Activated CD8-positive, alpha-beta T cell treated with anti-CD3 and anti-CD28 coated beads for 36 hours (primary cell): ENCODE measurements around the gene DENND6B. TPM values are rescaled to one million over a fixed set of nuclear protein-coding genes. Genes with fewer than 3 reads are reported as not detected.
"Not testable (repeated sequence)": the region's sequence is repeated elsewhere in the genome, so short reads cannot be mapped to it uniquely, and the experiment has no call there.

Experiments used
- ATAC-seq: fragments of 200-7000 bp; cut with Tn5 transposase; one replicate; pipeline ENCODE4 v1.10.0; 2021; ENCODE audit warnings: mild to moderate bottlenecking, moderate library complexity
- CTCF ChIA-PET: fragments of 350-600 bp; sonication (Branson Sonifier 250); formaldehyde crosslinking; loops from one replicate; lab custom pipeline; 2021; ENCODE audit warnings: antibody characterized with exemption; lab: Charles Lee
- POLR2A ChIA-PET: fragments of 350-600 bp; sonication (Branson Sonifier 250); formaldehyde crosslinking; loops from one replicate; lab custom pipeline; 2021; ENCODE audit warnings: antibody characterized with exemption; lab: Charles Lee
- DNase-seq: peaks from one replicate; pipeline ENCODE4 v3.0.0-alpha.2; 2020
- H3K27ac Mint-ChIP-seq: one replicate; pipeline ENCODE4 v1.8.0; 2021; ENCODE audit warnings: mild to moderate bottlenecking, mixed read lengths
- H3K27me3 Mint-ChIP-seq: one replicate; pipeline ENCODE4 v1.8.0; 2021; ENCODE audit warnings: mixed read lengths
- H3K36me3 Mint-ChIP-seq: one replicate; pipeline ENCODE4 v1.8.0; 2021; ENCODE audit warnings: low read depth, mixed read lengths
- H3K4me1 Mint-ChIP-seq: one replicate; pipeline ENCODE4 v1.8.0; 2021; ENCODE audit warnings: low read depth, mixed read lengths
- H3K4me3 Mint-ChIP-seq: one replicate; pipeline ENCODE4 v1.8.0; 2021; ENCODE audit warnings: mild to moderate bottlenecking, moderate library complexity, mixed read lengths
- H3K9me3 Mint-ChIP-seq: one replicate; pipeline ENCODE4 v1.8.0; 2021; ENCODE audit warnings: mixed read lengths
- CTCF ChIP-seq: fragments of 200-600 bp; IDR thresholded peaks from one replicate; pipeline ENCODE4 v1.8.0; 2022; ENCODE audit warnings: antibody characterized with exemption, mild to moderate bottlenecking
- intact Hi-C: fragments of 100-400 bp; cut with micrococcal nuclease; formaldehyde crosslinking; loops from one replicate; pipeline ENCODE4 v1.10.0; 2022
- total RNA-seq, 2 experiments: library from RNA; stranded (reverse); gene quantifications; one replicate each; pipeline ENCODE4 v1.2.3, GENCODE V29; 2021

Gene DENND6B
- total RNA-seq, 2 experiments from 2014 or later: 4.6 to 5.3 TPM

- no peaks in the 10 kb centered on the region for H3K36me3 Mint-ChIP-seq
- intact Hi-C loops: loop anchor here (5.0 kb wide), 1 partner anchor 52 kb away; the partner anchor contains the start of gene DENND6B
- no peak overlapping the region for H3K27ac Mint-ChIP-seq
- no peaks in the 10 kb centered on the region for H3K9me3 Mint-ChIP-seq
- H3K4me1 Mint-ChIP-seq: peaks cover 2% of the 10 kb centered on the region
- H3K4me3 Mint-ChIP-seq: no peak overlapping the region
- no peak for ATAC-seq
- TF ChIP-seq CTCF: no peak
- no peak for DNase-seq
- ChIA-PET CTCF (interaction anchor here (0.6 to 2.7 kb wide), 10 partner anchors 18 to 435 kb away, joined by 3 to 27 read pairs (median 6); partner anchors contain the start of gene DENND6B), POLR2A (no interaction called here)
- peaks cover 9% of the 10 kb centered on the region for H3K27me3 Mint-ChIP-seq
These were observed 51.4 kb downstream of the DENND6B start for GRCh38 chr22:50275181-50276055.

- ATAC-seq (no peak), DNase-seq (no peak)
- Mint-ChIP-seq H3K4me3 (no peak overlapping the region), H3K27me3 (peaks cover 9% of the 10 kb centered on the region), H3K9me3 (no peaks in the 10 kb centered on the region), H3K36me3 (no peaks in the 10 kb centered on the region), H3K4me1 (peaks cover 2% of the 10 kb centered on the region), H3K27ac (no peak overlapping the region)
- CTCF ChIA-PET: interaction anchor here (0.7 to 6.1 kb wide), 4 partner anchors 30 to 67 kb away, joined by 3 to 44 read pairs (median 24); partner anchors contain the start of gene DENND6B
- POLR2A ChIA-PET: no interaction called here
- no peak for TF ChIP-seq CTCF
- intact Hi-C loops: loop anchor here (5.0 kb wide), 2 partner anchors 53 to 68 kb away; partner anchors contain the start of genes DENND6B and PPP6R2
These were observed 52.0 kb downstream of the DENND6B start for GRCh38 chr22:50274771-50275170.

GRCh38 chr22:50274311-50274710 is 52.5 kb downstream of the DENND6B start:
- H3K27ac Mint-ChIP-seq: no peak overlapping the region
- no peak for TF ChIP-seq CTCF
- peaks cover 9% of the 10 kb centered on the region for H3K27me3 Mint-ChIP-seq

GRCh38 chr22:50273781-50274180 is 53.0 kb downstream of the DENND6B start:
- H3K27me3 Mint-ChIP-seq, H3K27ac Mint-ChIP-seq, H3K9me3 Mint-ChIP-seq, POLR2A ChIA-PET, H3K4me1 Mint-ChIP-seq, ATAC-seq, H3K4me3 Mint-ChIP-seq, DNase-seq, H3K36me3 Mint-ChIP-seq: not testable (repeated sequence)
- intact Hi-C loops: loop anchor here (5.0 kb wide), 1 partner anchor 69 kb away; the partner anchor contains the start of gene PPP6R2
- CTCF ChIA-PET: interaction anchor here (1.0 to 6.1 kb wide), 4 partner anchors 31 to 347 kb away, joined by 3 to 44 read pairs (median 4); partner anchors contain the start of gene DENND6B

More at GRCh38 chr22:50274311-50274710, 52.5 kb downstream of the DENND6B start:
- H3K4me3 Mint-ChIP-seq: no peak overlapping the region
- ATAC-seq (peak; percentile 20), DNase-seq (peak; percentile 69)
- intact Hi-C loops: loop anchor here (5.0 kb wide), 1 partner anchor 68 kb away; the partner anchor contains the start of gene PPP6R2
- ChIA-PET POLR2A (no interaction called here), CTCF (interaction anchor here (0.7 to 6.1 kb wide), 4 partner anchors 30 to 67 kb away, joined by 3 to 44 read pairs (median 13); partner anchors contain the start of gene DENND6B)
- peaks cover 4% of the 10 kb centered on the region for H3K4me1 Mint-ChIP-seq
- H3K36me3 Mint-ChIP-seq: no peaks in the 10 kb centered on the region
- no peaks in the 10 kb centered on the region for H3K9me3 Mint-ChIP-seq

- not testable (repeated sequence) for ATAC-seq, H3K4me1 Mint-ChIP-seq, H3K27me3 Mint-ChIP-seq, H3K4me3 Mint-ChIP-seq, H3K9me3 Mint-ChIP-seq, H3K36me3 Mint-ChIP-seq, DNase-seq, H3K27ac Mint-ChIP-seq
- intact Hi-C loops: loop anchor here (5.0 kb wide), 1 partner anchor 69 kb away; the partner anchor contains the start of gene PPP6R2
- ChIA-PET POLR2A (interaction anchor here (1.5 to 2.8 kb wide), 2 partner anchors 22 to 41 kb away, joined by 4 to 13 read pairs; partner anchors contain the start of gene HDAC10), CTCF (interaction anchor here (1.0 to 6.1 kb wide), 7 partner anchors 21 to 348 kb away, joined by 3 to 44 read pairs (median 5); partner anchors contain the start of genes DENND6B and HDAC10)
These were observed 53.5 kb downstream of the DENND6B start for GRCh38 chr22:50273352-50273751.
